H1 (cell line): ENCODE results near the gene CTNS. TPM values are rescaled to one million over a fixed set of nuclear protein-coding genes. Genes with fewer than 3 reads are reported as not detected.

Experiments used
- RAD21 ChIP-seq, 2 experiments: IDR thresholded peaks in 1 of 2; conservative IDR thresholded peaks in 1 of 2; 2 replicates each; pipeline ENCODE4 v1.6.1; 2011; ENCODE audit warnings: low read depth in 2 of 2, low read length in 2 of 2, improper control_type of control experiment in 1 of 2, inconsistent platforms in 1 of 2, mild to moderate bottlenecking in 1 of 2, moderate library complexity in 1 of 2
- polyA plus RNA-seq, 7 experiments: library from polyadenylated mRNA; depleted of rRNA in 3 of 7; stranded (reverse) in 5 of 7; unstranded in 2 of 7; fragments of >200 nt in 5 of 7; fragments of 200-250 nt in 2 of 7; gene quantifications; 1 replicate in 5 of 7; 2 replicates in 1 of 7; 4 replicates in 1 of 7; pipeline versions ENCODE4 v1.2.1 to v1.2.3, GENCODE V29; 2011 to 2013; ENCODE audit warnings: missing spikeins in 2 of 7, mixed read lengths in 2 of 7
- total RNA-seq: library from RNA; stranded (reverse); fragmentation: NEBNext Ultra II Directional; extraction: Animal tissue kit (Norgen Biotek cat#: 25700); gene quantifications from 2 replicates; pipeline ENCODE4 v1.2.1, GENCODE V29; 2021

Gene CTNS
- total and polyA plus RNA-seq, 2 of the 8 experiments (the other 6 are each of a cell fraction or from before 2014, with no cell fraction given) = 11.6 to 12.9 TPM

DNA sequence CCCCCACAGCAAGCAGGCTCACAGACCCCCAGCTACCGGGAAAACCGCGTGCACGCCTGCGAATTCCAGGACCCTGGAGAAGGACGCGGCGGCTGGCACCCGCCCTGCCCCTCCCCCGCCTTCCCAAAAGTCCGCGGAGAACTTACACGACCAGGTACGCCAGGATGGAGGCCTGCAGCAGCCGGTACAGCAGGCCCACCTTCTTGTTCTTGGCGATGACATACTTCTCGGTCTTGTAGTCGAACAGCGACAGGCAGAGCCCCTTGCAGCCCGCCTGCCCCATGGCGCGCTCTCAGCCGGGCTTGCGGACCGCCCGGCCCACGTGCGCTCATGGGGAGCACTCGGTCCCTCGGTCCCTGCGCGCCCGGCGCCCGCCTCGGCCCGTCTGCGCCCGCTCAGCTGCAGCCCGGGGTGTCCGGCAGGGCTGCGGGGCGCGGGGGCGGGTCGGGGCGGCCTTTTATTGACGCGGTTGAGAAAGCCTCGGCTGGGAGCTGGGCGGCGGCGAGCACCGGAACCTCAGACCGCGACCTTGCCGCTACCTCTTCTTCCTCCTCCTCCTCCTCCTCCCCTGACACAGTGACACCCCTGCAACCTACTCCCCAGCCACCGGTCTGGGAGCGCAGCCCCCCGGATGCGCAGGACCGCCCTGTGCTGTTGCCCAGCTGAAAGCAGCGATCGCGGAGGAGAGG lies 59.3 kb downstream of the CTNS start, which contains the start of gene P2RX5 (continued):
- TF ChIP-seq RAD21 (IDR thresholded peaks at IDR 0.05 in 1 of 2, conservative IDR thresholded peaks at IDR 0.05 in 1 of 2; ENCODE audit: low read depth in 2 of 2, low read length in 2 of 2) = no peak
